Endothelial cell of umbilical vein (primary cell): ENCODE results near the gene SCAMP4. TPM values are rescaled to one million over a fixed set of nuclear protein-coding genes. Genes with fewer than 3 reads are reported as not detected.

Experiments
- BruUV-seq: library from RNA; stranded (reverse); fragments of 400-500 nt; replicated peaks from 2 replicates; lab custom pipeline; 2021; lab: Mats Ljungman, UMichigan
- CTCF ChIA-PET: fragments of 300-600, 350-600 bp; sonication (Branson Sonifier 250); formaldehyde crosslinking; loops from one replicate; lab custom pipeline; 2021; ENCODE audit warnings: antibody characterized with exemption, inconsistent platforms; lab: Charles Lee
- POLR2A ChIA-PET: fragments of 300-600, 350-600 bp; sonication (Branson Sonifier 250); formaldehyde crosslinking; loops from one replicate; lab custom pipeline; 2021; ENCODE audit warnings: antibody characterized with exemption, inconsistent platforms; lab: Charles Lee
- DNase-seq: peaks from one replicate; pipeline ENCODE4 v3.0.0-alpha.2; 2011; ENCODE audit warnings: low read depth, low spot score
- FAIRE-seq: peaks from 2 replicates; lab custom pipeline; 2011; peaks lifted over from hg19 to GRCh38; lab: Jason Lieb, UNC
- H2AFZ ChIP-seq: 2 replicates; pipeline ENCODE4 v1.6.0; 2012; ENCODE audit warnings: low read depth, low read length, control low read depth, inconsistent platforms
- H3K27ac ChIP-seq: 2 replicates; pipeline ENCODE4 v1.5.1; 2011; ENCODE audit warnings: low read depth, mild to moderate bottlenecking, control low read depth, low read length, moderate library complexity; ENCODE audit not compliant: insufficient read depth
- H3K27me3 ChIP-seq, 2 experiments: 2 replicates each; pipeline versions ENCODE4 v1.6.0 to v1.6.1; 2011; ENCODE audit warnings: low read length in 2 of 2, mixed read lengths in 1 of 2; ENCODE audit not compliant: control insufficient read depth in 2 of 2, insufficient read depth in 2 of 2
- H3K36me3 ChIP-seq, 2 experiments: 2 replicates in 1 of 2; 3 replicates in 1 of 2; pipeline ENCODE4 v1.5.1; 2011; ENCODE audit warnings: low read length in 2 of 2, mild to moderate bottlenecking in 1 of 2, moderate library complexity in 1 of 2; ENCODE audit not compliant: control insufficient read depth in 2 of 2, insufficient read depth in 2 of 2; ENCODE audit errors: extremely low read depth in 1 of 2
- H3K4me1 ChIP-seq: 3 replicates; pipeline ENCODE4 v1.5.1; 2011; ENCODE audit warnings: mild to moderate bottlenecking, low read length; ENCODE audit not compliant: control insufficient read depth, insufficient read depth; ENCODE audit errors: extremely low read depth
- H3K4me2 ChIP-seq: 2 replicates; pipeline ENCODE4 v1.6.1; 2011; ENCODE audit warnings: low read length, control low read depth, mixed read lengths; ENCODE audit not compliant: insufficient read depth
- H3K4me3 ChIP-seq, 3 experiments: fragments of 200-600 bp in 1 of 3; sonication (generic), shearing (Covaris generic) in 1 of 3; replicated peaks in 1 of 3; 2 replicates each; pipeline ENCODE4 v1.5.1; 2011 to 2016; ENCODE audit warnings: control low read depth in 3 of 3, low read length in 3 of 3, mild to moderate bottlenecking in 2 of 3, inconsistent platforms in 1 of 3, low read depth in 1 of 3, moderate library complexity in 1 of 3; ENCODE audit not compliant: insufficient read depth in 1 of 3
- H3K79me2 ChIP-seq: 2 replicates; pipeline ENCODE4 v1.6.0; 2012; ENCODE audit warnings: low read length, inconsistent platforms; ENCODE audit not compliant: control insufficient read depth, insufficient read depth
- H3K9ac ChIP-seq: replicated peaks from 2 replicates; pipeline ENCODE3; 2011; ENCODE audit warnings: low read length, control low read depth; ENCODE audit not compliant: insufficient read depth; ENCODE audit errors: extremely low read depth
- H3K9me1 ChIP-seq: replicated peaks from 3 replicates; pipeline ENCODE4 v1.6.0; 2011; ENCODE audit warnings: mild to moderate bottlenecking, low read length; ENCODE audit not compliant: control insufficient read depth, insufficient read depth; ENCODE audit errors: extremely low read depth
- H3K9me3 ChIP-seq: replicated peaks from 2 replicates; pipeline ENCODE4 v1.5.1; 2012; ENCODE audit warnings: low read length, inconsistent platforms; ENCODE audit not compliant: control insufficient read depth, insufficient read depth
- H4K20me1 ChIP-seq: replicated peaks from 2 replicates; pipeline ENCODE3; 2011; ENCODE audit warnings: mild to moderate bottlenecking, low read length; ENCODE audit not compliant: control insufficient read depth, insufficient read depth; ENCODE audit errors: extremely low read depth
- EZH2 ChIP-seq: IDR thresholded peaks from 2 replicates; pipeline ENCODE4 v1.6.1; 2012; ENCODE audit warnings: borderline replicate concordance, low read depth, mild to moderate bottlenecking, moderate library complexity, low read length, inconsistent platforms; ENCODE audit not compliant: severe bottlenecking
- JUN ChIP-seq: IDR thresholded peaks from 2 replicates; pipeline ENCODE4 v1.6.1; 2011; ENCODE audit warnings: borderline replicate concordance, low read depth; ENCODE audit not compliant: insufficient read length, insufficient read depth
- POLR2AphosphoS5 ChIP-seq: IDR thresholded peaks from 2 replicates; pipeline ENCODE4 v1.6.1; 2012; ENCODE audit warnings: low read depth, mild to moderate bottlenecking, control low read depth, low read length, moderate library complexity; ENCODE audit not compliant: insufficient read depth
- dilution Hi-C: fragments of 300-500 bp; cut with MboI; formaldehyde crosslinking; loops from one replicate; pipeline ENCODE4 v1.15.0; 2019; ENCODE audit warnings: low sequenced_read_pairs; ENCODE audit not compliant: extremely low pct_ligation_motif_present
- intact Hi-C: fragments of 100-400 bp; cut with micrococcal nuclease; formaldehyde crosslinking; loops from one replicate; pipeline ENCODE4 v1.10.0; 2022
- polyA plus RNA-seq, 4 experiments: library from polyadenylated mRNA; depleted of rRNA in 3 of 4; stranded (reverse) in 3 of 4; unstranded in 1 of 4; fragments of >200 nt; gene quantifications; 2 replicates each; pipeline versions ENCODE4 v1.2.1 to v1.2.3, GENCODE V29; 2011 to 2012; ENCODE audit warnings: missing spikeins in 1 of 4
- total RNA-seq: library from RNA; stranded (reverse); gene quantifications from 2 replicates; pipeline ENCODE4 v1.2.3, GENCODE V29; 2021
- TF ChIP-seq, protein P1 (sequence below): IDR thresholded peaks from 2 replicates; pipeline ENCODE4 v1.6.1; 2011; ENCODE audit not compliant: insufficient read depth, insufficient read length
- TF ChIP-seq, protein P2 (sequence below), 2 donors: IDR thresholded peaks; 1 replicate in 1 of 2; 2 replicates in 1 of 2; pipeline ENCODE4 v1.5.1; 2011; ENCODE audit warnings: low read length in 2 of 2, mild to moderate bottlenecking in 2 of 2, moderate library complexity in 2 of 2, control low read depth in 1 of 2, inconsistent platforms in 1 of 2, low read depth in 1 of 2; ENCODE audit not compliant: insufficient read depth in 1 of 2; ENCODE audit errors: extremely low read depth in 1 of 2

The SCAMP4 gene
- total and polyA plus RNA-seq, 2 donors (not counting 3 experiments of a cell fraction or from before 2014, with no cell fraction given) = 24.4 to 68.2 TPM

- DNase-seq = no peak
- peaks cover 9% of the 10 kb centered on the region for H3K79me2 ChIP-seq
- no peak overlapping the region for H3K4me3 ChIP-seq
- no peak overlapping the region for H2AFZ ChIP-seq
- no peak for FAIRE-seq
- TF ChIP-seq EZH2 = no peak
- TF ChIP-seq POLR2AphosphoS5 = no peak
- TF ChIP-seq JUN = no peak
- TF ChIP-seq, protein P1, sequence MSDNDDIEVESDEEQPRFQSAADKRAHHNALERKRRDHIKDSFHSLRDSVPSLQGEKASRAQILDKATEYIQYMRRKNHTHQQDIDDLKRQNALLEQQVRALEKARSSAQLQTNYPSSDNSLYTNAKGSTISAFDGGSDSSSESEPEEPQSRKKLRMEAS = no peak
- TF ChIP-seq, protein P2, sequence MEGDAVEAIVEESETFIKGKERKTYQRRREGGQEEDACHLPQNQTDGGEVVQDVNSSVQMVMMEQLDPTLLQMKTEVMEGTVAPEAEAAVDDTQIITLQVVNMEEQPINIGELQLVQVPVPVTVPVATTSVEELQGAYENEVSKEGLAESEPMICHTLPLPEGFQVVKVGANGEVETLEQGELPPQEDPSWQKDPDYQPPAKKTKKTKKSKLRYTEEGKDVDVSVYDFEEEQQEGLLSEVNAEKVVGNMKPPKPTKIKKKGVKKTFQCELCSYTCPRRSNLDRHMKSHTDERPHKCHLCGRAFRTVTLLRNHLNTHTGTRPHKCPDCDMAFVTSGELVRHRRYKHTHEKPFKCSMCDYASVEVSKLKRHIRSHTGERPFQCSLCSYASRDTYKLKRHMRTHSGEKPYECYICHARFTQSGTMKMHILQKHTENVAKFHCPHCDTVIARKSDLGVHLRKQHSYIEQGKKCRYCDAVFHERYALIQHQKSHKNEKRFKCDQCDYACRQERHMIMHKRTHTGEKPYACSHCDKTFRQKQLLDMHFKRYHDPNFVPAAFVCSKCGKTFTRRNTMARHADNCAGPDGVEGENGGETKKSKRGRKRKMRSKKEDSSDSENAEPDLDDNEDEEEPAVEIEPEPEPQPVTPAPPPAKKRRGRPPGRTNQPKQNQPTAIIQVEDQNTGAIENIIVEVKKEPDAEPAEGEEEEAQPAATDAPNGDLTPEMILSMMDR (IDR thresholded peaks at IDR 0.05; ENCODE audit: extremely low read depth in 1 of 2, insufficient read depth in 1 of 2, low read depth in 1 of 2, low read length in 2 of 2) = no peak
- H3K4me2 ChIP-seq = no peak overlapping the region
- dilution Hi-C loops (no loop called here), intact Hi-C loops (no loop called here)
- ChIA-PET POLR2A (no interaction called here), CTCF (interaction anchor here (3.2 kb wide), 1 partner anchor 8 kb away, joined by 44 read pairs; no protein-coding TSS in a partner anchor)
- H3K27me3 ChIP-seq = no peaks in the 10 kb centered on the region
- no TSS peak for BruUV-seq
- no peaks in the 10 kb centered on the region for H3K9me3 ChIP-seq
- no peak overlapping the region for H3K9ac ChIP-seq
- peaks cover 0 to 4% of the 10 kb centered on the region in 2 experiments for H3K36me3 ChIP-seq
- peaks cover 3% of the 10 kb centered on the region for H3K4me1 ChIP-seq
- no peaks in the 10 kb centered on the region for H3K9me1 ChIP-seq
- H3K27ac ChIP-seq = no peak overlapping the region
- no peaks in the 10 kb centered on the region for H4K20me1 ChIP-seq
These were observed 37.9 kb upstream of the SCAMP4 start for GRCh38 chr19:1867349-1867724.
